ENCODE measurements around the gene SERPINB10.

SERPINB10 gene

GRCh38 chr18:63890237-63890949 is 17.4 kb upstream of the SERPINB10 start:
- no peak for DNase-seq (ENCODE audit: low read depth)
- TF ChIP-seq CTCF (IDR thresholded peaks at IDR 0.05; ENCODE audit: insufficient read depth, low read depth, low read length, missing control alignments) = no peak
- no peak overlapping the region for H3K4me3 ChIP-seq (ENCODE audit: low read depth, low read length)

GRCh38 chr18:63890950-63891304 is 16.8 kb upstream of the SERPINB10 start:
- peak; percentile 64 for DNase-seq (ENCODE audit: low read depth)
- TF ChIP-seq CTCF (IDR thresholded peaks at IDR 0.05; ENCODE audit: insufficient read depth, low read depth, low read length, missing control alignments) = peak; percentile 36
- H3K4me3 ChIP-seq (ENCODE audit: low read depth, low read length) = no peak overlapping the region

GRCh38 chr18:63892566-63892965 is 15.2 kb upstream of the SERPINB10 start:
- no peak overlapping the region for H3K4me3 ChIP-seq (ENCODE audit: low read depth, low read length)
- no peak for DNase-seq (ENCODE audit: low read depth)
- TF ChIP-seq CTCF (IDR thresholded peaks at IDR 0.05; ENCODE audit: insufficient read depth, low read depth, low read length, missing control alignments) = no peak

- DNase-seq (ENCODE audit: low read depth) = no peak
- TF ChIP-seq CTCF (IDR thresholded peaks at IDR 0.05; ENCODE audit: insufficient read depth, low read depth, low read length, missing control alignments) = no peak
- H3K4me3 ChIP-seq (ENCODE audit: low read depth, low read length) = no peak overlapping the region
Measured at GRCh38 chr18:63894106-63894772, 13.5 kb upstream of the SERPINB10 start.

- no peak overlapping the region for H3K4me3 ChIP-seq (ENCODE audit: low read depth, low read length)
- no peak for DNase-seq (ENCODE audit: low read depth)
- TF ChIP-seq CTCF (IDR thresholded peaks at IDR 0.05; ENCODE audit: insufficient read depth, low read depth, low read length, missing control alignments) = no peak
Measured at GRCh38 chr18:63895190-63895589, 12.6 kb upstream of the SERPINB10 start.

GRCh38 chr18:63897072-63897471 is 10.7 kb upstream of the SERPINB10 start:
- no peak for TF ChIP-seq CTCF (IDR thresholded peaks at IDR 0.05; ENCODE audit: insufficient read depth, low read depth, low read length, missing control alignments)
- DNase-seq (ENCODE audit: low read depth) = no peak
- no peak overlapping the region for H3K4me3 ChIP-seq (ENCODE audit: low read depth, low read length)

All from GM12865 (cell line).